ENCODE data around the gene ATXN1.

Gene ATXN1

GRCh38 chr6:16648003-16648402, 113.3 kb downstream of the ATXN1 start:
- TF ChIP-seq CTCF (IDR thresholded peaks at IDR 0.05), result no peak
- H3K27me3 ChIP-seq, result no peaks in the 10 kb centered on the region
- intact Hi-C loops (cut with DNase I; ENCODE audit: low total_unique reads), result no loop called here
- H3K4me1 ChIP-seq, result peaks cover 0 to 16% (median 1%) of the 10 kb centered on the region in 4 donors
- no peaks in the 10 kb centered on the region for H3K9me3 ChIP-seq
- H3K36me3 ChIP-seq, result peaks cover 0 to 16% (median 0%) of the 10 kb centered on the region in 3 donors
- no peak overlapping the region for H3K4me3 ChIP-seq
- H3K27ac ChIP-seq, result no peak overlapping the region
- DNase-seq, result no peak

GRCh38 chr6:16647422-16647821, 113.8 kb downstream of the ATXN1 start:
- DNase-seq, result no peak
- no peaks in the 10 kb centered on the region for H3K27me3 ChIP-seq
- no peaks in the 10 kb centered on the region for H3K9me3 ChIP-seq
- no peak overlapping the region for H3K4me3 ChIP-seq
- peaks cover 0 to 16% (median 1%) of the 10 kb centered on the region in 4 donors for H3K4me1 ChIP-seq
- no peak overlapping the region for H3K27ac ChIP-seq
- no peak for TF ChIP-seq CTCF (IDR thresholded peaks at IDR 0.05)
- intact Hi-C loops (cut with DNase I; ENCODE audit: low total_unique reads), result no loop called here
- peaks cover 0 to 10% (median 0%) of the 10 kb centered on the region in 3 donors for H3K36me3 ChIP-seq

- Histone ChIP-seq H3K4me1 (peaks cover 0 to 18% (median 1%) of the 10 kb centered on the region in 4 donors), H3K4me3 (no peak overlapping the region), H3K36me3 (peaks cover 7 to 11% (median 10%) of the 10 kb centered on the region in 3 donors), H3K9me3 (no peaks in the 10 kb centered on the region), H3K27ac (no peak overlapping the region), H3K27me3 (no peaks in the 10 kb centered on the region)
- intact Hi-C loops (cut with DNase I; ENCODE audit: low total_unique reads), result no loop called here
- TF ChIP-seq CTCF (IDR thresholded peaks at IDR 0.05), result no peak
- no peak for DNase-seq
These were observed 116.6 kb downstream of the ATXN1 start for GRCh38 chr6:16644540-16645250.

- H3K27me3 ChIP-seq, result no peaks in the 10 kb centered on the region
- no peaks in the 10 kb centered on the region for H3K9me3 ChIP-seq
- no peak for TF ChIP-seq CTCF (IDR thresholded peaks at IDR 0.05)
- H3K27ac ChIP-seq, result no peak overlapping the region
- H3K4me3 ChIP-seq, result no peak overlapping the region
- intact Hi-C loops (cut with DNase I; ENCODE audit: low total_unique reads), result no loop called here
- peaks cover 0 to 25% (median 11%) of the 10 kb centered on the region in 4 donors for H3K4me1 ChIP-seq
- peaks cover 7 to 12% (median 11%) of the 10 kb centered on the region in 3 donors for H3K36me3 ChIP-seq
- no peak for DNase-seq
These were observed 121.4 kb downstream of the ATXN1 start for GRCh38 chr6:16639684-16640480.

- Histone ChIP-seq H3K27me3 (no peaks in the 10 kb centered on the region), H3K27ac (no peak overlapping the region), H3K4me1 (peaks cover 0 to 40% (median 12%) of the 10 kb centered on the region in 4 donors), H3K36me3 (peaks cover 7 to 11% (median 7%) of the 10 kb centered on the region in 3 donors), H3K4me3 (no peak overlapping the region), H3K9me3 (no peaks in the 10 kb centered on the region)
- intact Hi-C loops (cut with DNase I; ENCODE audit: low total_unique reads), result no loop called here
- no peak for TF ChIP-seq CTCF (IDR thresholded peaks at IDR 0.05)
- no peak for DNase-seq
These were observed 123.6 kb downstream of the ATXN1 start for GRCh38 chr6:16637635-16638034.

Measured in tibial artery (tissue), 4 donors.